ENCODE data around the gene ARMC9. TPM values are rescaled to one million over a fixed set of nuclear protein-coding genes. Genes with fewer than 3 reads are reported as not detected.
A peak's percentile ranks its signal among the peaks of the same experiment; 100 is the strongest.

Gene ARMC9
- total RNA-seq, 4 donors from 2014 or later, result 2.2 to 6.9 (median 5.3) TPM

DNA sequence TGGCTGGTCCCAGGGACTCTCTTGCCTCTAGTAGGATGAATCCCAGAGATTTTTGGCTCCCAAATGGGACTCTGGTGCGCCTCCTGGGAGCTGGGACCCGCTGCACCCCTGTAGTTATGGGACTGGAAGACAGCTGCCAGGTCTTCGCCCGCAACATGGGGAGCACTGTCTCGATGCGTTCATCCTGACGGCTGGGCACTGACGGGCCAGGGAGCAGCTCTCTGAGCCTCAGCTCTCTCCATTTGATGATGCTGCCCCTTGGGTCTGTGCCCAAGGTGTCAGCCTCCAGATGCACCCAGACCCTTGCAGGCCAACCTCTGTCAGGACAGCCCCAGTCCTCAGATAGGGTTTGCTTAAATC lies 9.3 kb upstream of the ARMC9 start:
- peak in 1 of 2 donors; percentile 82 for DNase-seq (ENCODE audit: low spot score in 2 of 2)
- TF ChIP-seq, protein P1, sequence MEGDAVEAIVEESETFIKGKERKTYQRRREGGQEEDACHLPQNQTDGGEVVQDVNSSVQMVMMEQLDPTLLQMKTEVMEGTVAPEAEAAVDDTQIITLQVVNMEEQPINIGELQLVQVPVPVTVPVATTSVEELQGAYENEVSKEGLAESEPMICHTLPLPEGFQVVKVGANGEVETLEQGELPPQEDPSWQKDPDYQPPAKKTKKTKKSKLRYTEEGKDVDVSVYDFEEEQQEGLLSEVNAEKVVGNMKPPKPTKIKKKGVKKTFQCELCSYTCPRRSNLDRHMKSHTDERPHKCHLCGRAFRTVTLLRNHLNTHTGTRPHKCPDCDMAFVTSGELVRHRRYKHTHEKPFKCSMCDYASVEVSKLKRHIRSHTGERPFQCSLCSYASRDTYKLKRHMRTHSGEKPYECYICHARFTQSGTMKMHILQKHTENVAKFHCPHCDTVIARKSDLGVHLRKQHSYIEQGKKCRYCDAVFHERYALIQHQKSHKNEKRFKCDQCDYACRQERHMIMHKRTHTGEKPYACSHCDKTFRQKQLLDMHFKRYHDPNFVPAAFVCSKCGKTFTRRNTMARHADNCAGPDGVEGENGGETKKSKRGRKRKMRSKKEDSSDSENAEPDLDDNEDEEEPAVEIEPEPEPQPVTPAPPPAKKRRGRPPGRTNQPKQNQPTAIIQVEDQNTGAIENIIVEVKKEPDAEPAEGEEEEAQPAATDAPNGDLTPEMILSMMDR (IDR thresholded peaks at IDR 0.05), result no peak
- TF ChIP-seq POLR2A (IDR thresholded peaks at IDR 0.05), result no peak
- intact Hi-C loops (cut with DNase I; ENCODE audit: low total_unique reads), result no loop called here
- 96 to 99% methylated on average over 8 of the region's 8 CpGs for WGBS, 2 donors
- no peak overlapping the region for H3K4me3 ChIP-seq (ENCODE audit: low read depth, poor library complexity, severe bottlenecking)

DNA sequence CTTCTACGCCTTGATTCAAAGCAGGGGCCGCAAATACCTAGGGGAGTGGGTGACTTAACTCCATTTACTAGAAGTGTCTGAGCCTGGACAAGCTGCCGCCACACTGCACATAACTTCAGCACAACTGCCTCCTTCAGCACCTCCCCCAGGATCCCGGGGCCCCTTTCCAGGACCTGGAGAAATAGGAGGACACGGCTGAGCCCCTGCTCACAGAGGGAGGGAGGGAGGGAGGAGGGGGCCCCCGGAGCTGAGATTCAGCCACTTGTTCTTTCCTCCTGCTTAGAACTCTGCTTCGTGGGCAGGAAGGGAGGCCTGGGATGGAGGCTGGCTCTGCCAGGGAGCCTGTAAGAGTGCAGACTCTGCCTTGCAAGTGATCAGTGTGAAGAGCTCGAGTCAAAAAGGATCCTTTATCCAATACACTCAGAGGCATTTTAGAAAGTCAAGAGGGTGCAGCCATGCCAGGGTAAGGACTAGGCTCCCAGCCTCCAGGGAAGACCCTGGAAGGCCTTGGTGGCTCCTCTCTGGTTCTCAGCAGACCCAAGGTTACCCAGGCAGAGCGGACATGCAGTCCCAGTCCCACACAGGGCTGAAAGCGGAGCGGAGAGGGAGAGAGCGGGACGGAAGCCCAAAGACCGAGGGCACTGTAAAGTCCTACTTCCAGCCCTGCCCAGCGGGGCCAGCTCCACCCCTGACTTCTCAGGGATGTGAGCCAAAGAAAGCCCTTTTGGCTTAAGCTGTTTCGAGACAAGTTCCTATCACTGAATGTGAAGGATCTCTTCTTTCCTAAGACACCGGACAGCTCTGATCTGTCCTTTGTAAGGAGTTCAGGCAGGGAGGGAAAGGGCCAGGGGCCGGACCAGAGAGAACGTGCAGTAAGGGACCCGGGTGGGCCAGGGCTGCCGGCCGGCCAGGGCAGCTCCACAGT lies 8.6 kb upstream of the ARMC9 start:
- WGBS, 2 donors, result 57 to 67% methylated on average over 22 of the region's 22 CpGs
- no peak overlapping the region for H3K4me3 ChIP-seq (ENCODE audit: low read depth, poor library complexity, severe bottlenecking)
- no peak for TF ChIP-seq POLR2A (IDR thresholded peaks at IDR 0.05)
- TF ChIP-seq, protein P1 (IDR thresholded peaks at IDR 0.05), result no peak
- intact Hi-C loops (cut with DNase I; ENCODE audit: low total_unique reads), result no loop called here
- peak in 1 of 2 donors; percentile 87 for DNase-seq (ENCODE audit: low spot score in 2 of 2)

DNA sequence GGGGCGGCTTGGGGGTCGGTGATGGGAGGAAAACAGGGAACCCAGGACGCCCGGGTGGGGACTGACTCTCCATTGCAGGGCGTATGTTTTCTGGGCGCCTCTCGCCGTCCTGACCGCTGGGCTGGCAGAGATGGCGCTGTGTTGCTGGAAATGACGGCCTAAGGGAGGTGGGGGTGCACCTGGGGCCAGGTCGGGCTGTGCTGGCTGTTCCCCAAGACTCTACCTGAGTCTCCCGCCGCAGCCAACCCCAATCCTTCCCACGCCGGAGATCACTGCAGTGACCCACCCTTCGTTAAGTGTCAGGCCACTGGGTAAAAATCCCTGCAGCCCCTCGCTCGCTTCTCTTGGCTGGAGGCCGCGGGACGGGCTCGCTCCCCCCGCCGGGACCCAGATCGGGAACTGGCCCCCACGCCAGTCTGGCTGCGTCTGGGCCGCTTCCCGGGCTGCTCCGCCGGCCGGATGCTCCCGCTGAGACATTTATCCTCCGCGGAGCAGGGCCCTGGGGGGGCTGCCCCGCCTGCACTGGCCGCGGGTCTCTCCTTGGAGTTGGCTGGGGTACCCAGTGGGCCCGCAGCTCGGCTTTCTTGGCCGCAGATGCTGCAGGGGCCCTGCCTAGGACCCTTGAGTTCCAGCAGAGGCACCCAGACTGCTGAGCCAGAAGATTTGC lies 7.8 kb upstream of the ARMC9 start:
- 11 to 27% methylated on average over 25 to 41 of the region's 42 CpGs for WGBS, 2 donors

DNA sequence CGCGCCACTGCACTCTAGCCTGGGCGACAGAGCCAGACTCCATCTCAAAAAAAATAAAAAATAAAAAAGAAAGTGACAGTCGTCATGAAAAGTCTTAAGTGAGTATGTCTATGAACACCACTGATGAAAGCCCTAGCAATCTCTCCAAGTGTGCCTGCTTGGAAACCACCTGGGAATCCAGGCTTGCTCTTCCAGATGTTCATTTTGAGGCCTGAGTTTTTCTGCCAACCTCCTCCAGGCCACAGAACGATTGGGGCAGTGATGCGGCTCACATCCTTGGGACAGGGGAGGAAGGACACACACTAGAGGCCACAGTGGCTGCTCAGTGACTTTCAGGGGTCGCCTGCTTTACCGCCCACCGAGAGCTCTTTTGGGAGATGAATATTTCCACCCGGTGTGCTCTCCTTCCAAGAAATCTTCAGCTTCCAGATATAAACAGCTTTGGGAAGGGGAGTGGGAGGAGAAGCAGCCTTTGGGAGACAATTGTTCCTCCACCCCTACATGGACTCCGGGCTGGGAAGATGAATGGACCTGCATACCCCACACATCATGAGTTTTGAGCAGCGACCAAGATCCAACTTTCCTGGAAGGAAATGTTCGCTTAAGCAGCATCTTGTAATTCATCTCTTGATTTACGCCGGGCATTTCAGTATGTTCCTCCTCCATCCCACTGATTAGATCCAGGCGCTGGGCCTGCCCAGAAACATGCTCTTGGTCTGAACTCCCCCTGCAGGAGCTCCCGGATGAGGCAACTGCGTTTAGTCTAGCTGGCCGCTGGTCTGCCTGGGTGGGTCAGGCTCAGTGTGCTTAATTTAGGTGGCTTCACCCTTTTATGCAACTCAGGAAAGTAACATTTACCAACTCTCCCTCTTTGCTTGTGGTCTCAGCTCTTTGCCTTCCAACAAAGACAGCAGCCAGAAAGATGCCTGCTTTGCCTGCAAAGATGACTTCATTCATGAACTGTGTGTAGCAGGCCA lies 6.2 kb upstream of the ARMC9 start:
- no peak overlapping the region for H3K4me3 ChIP-seq (ENCODE audit: low read depth, poor library complexity, severe bottlenecking)
- intact Hi-C loops (cut with DNase I; ENCODE audit: low total_unique reads), result no loop called here
- WGBS, 2 donors, result 62 to 65% methylated on average over 19 of the region's 19 CpGs
- TF ChIP-seq POLR2A (IDR thresholded peaks at IDR 0.05), result no peak
- TF ChIP-seq, protein P1 (IDR thresholded peaks at IDR 0.05), result peak in 1 of 3 donors; percentile 36
- DNase-seq (ENCODE audit: low spot score in 2 of 2), result peak; percentile 68 to 94

More for the DNA sequence above, 7.8 kb upstream of the ARMC9 start:
- TF ChIP-seq, protein P1 (IDR thresholded peaks at IDR 0.05), result no peak
- no peak for TF ChIP-seq POLR2A (IDR thresholded peaks at IDR 0.05)
- DNase-seq (ENCODE audit: low spot score in 2 of 2), result peak in 1 of 2 donors; percentile 87
- H3K4me3 ChIP-seq (ENCODE audit: low read depth, poor library complexity, severe bottlenecking), result no peak overlapping the region
- intact Hi-C loops (cut with DNase I; ENCODE audit: low total_unique reads), result no loop called here

DNA sequence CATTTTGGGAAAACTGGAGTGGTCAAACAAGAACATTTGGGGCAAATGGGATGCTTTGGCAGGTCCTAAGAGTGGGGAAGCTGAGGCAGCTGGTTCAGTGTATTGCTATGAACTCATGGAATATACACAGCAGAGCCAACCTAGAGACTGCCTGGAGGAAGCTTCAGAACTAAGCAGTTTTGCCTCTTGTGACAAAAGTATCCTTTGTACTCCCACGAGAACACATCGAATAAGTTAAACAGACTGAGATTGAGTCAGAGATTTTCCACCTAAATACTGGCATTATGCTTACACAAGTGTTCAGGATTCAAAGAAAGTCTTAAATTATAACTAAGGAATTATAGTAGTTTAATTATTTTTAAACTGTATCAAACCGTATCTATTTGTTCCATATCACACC lies 5.2 kb upstream of the ARMC9 start:
- 88 to 92% methylated on average over 3 of the region's 3 CpGs for WGBS, 2 donors

More for the DNA sequence above, 5.2 kb upstream of the ARMC9 start:
- DNase-seq (ENCODE audit: low spot score in 2 of 2), result peak in 1 of 2 donors; percentile 2
- H3K4me3 ChIP-seq (ENCODE audit: low read depth, poor library complexity, severe bottlenecking), result no peak overlapping the region
- intact Hi-C loops (cut with DNase I; ENCODE audit: low total_unique reads), result no loop called here
- TF ChIP-seq POLR2A (IDR thresholded peaks at IDR 0.05), result no peak
- TF ChIP-seq, protein P1 (IDR thresholded peaks at IDR 0.05), result no peak

Measured in lower leg skin (tissue), 4 donors.